Esophagus muscularis mucosa (tissue), 4 donors: ENCODE results near the gene KLK14. TPM values are rescaled to one million over a fixed set of nuclear protein-coding genes. Genes with fewer than 3 reads are reported as not detected.

Experiments
- DNase-seq: peaks from one replicate; pipeline ENCODE4 v3.0.0-alpha.2; 2017; ENCODE audit errors: extremely low spot score
- H3K27ac ChIP-seq, 4 donors: fragments of 200-600 bp; sonication (generic); replicated peaks in 1 of 4; 1 replicate in 3 of 4; 2 replicates in 1 of 4; pipeline ENCODE4 v1.5.1; 2016 to 2019; ENCODE audit warnings: mild to moderate bottlenecking in 1 of 4
- H3K27me3 ChIP-seq, 4 donors: fragments of 200-600 bp; sonication (generic); one replicate each; pipeline versions ENCODE4 v1.5.1 to v1.6.0; 2016 to 2019
- H3K36me3 ChIP-seq, 4 donors: fragments of 200-600 bp; sonication (generic); one replicate each; pipeline ENCODE4 v1.5.1; 2016 to 2019
- H3K4me1 ChIP-seq, 4 donors: fragments of 200-600 bp; sonication (generic); one replicate each; pipeline ENCODE4 v1.5.1; 2016 to 2019
- H3K4me3 ChIP-seq, 4 donors: fragments of 200-600 bp; sonication (generic); 1 replicate in 2 of 4; 2 replicates in 2 of 4; pipeline ENCODE4 v1.5.1; 2016 to 2019; ENCODE audit warnings: mild to moderate bottlenecking in 4 of 4, moderate library complexity in 1 of 4
- H3K9me3 ChIP-seq, 4 donors: fragments of 200-600 bp; sonication (generic); 1 replicate in 3 of 4; 2 replicates in 1 of 4; pipeline ENCODE4 v1.5.1; 2016 to 2019
- EP300 ChIP-seq: sonication (generic); formaldehyde crosslinking; IDR thresholded peaks from one replicate; pipeline ENCODE4 v1.6.1; 2017; ENCODE audit warnings: antibody characterized with exemption
- POLR2A ChIP-seq: fragments of 450-650 bp; IDR thresholded peaks from one replicate; pipeline ENCODE4 v1.6.1; 2017; ENCODE audit warnings: antibody characterized with exemption, moderate library complexity, mild to moderate bottlenecking, low read depth
- POLR2AphosphoS5 ChIP-seq, 2 donors: sonication (generic); formaldehyde crosslinking; IDR thresholded peaks; one replicate each; pipeline ENCODE4 v1.6.1; 2017; ENCODE audit warnings: antibody characterized with exemption in 2 of 2
- WGBS: methylation state at CpG from one replicate; pipeline ENCODE4 v1.1.5; 2018; 5-methylcytosine and 5-hydroxymethylcytosine counted together
- intact Hi-C: fragments of 100-400 bp; cut with DNase I; formaldehyde crosslinking; loops from one replicate; pipeline ENCODE4 v1.15.1; 2023
- total RNA-seq, 4 donors: library from RNA; depleted of rRNA; stranded (reverse); fragments of >200 nt; gene quantifications; one replicate each; pipeline versions ENCODE4 v1.1.0 to v1.2.1, GENCODE V29; 2016
- TF ChIP-seq, protein P1 (sequence below), 3 experiments: fragments of 200-600 bp in 2 of 3; fragments of 450-650 bp in 1 of 3; sonication (generic) in 2 of 3; IDR thresholded peaks; one replicate each; pipeline ENCODE4 v1.5.1; 2017 to 2019; ENCODE audit warnings: antibody characterized with exemption in 3 of 3, mild to moderate bottlenecking in 2 of 3, moderate library complexity in 1 of 3

KLK14 gene
- total RNA-seq, 4 donors from 2014 or later, result 0.52 TPM; not detected in 3

DNA sequence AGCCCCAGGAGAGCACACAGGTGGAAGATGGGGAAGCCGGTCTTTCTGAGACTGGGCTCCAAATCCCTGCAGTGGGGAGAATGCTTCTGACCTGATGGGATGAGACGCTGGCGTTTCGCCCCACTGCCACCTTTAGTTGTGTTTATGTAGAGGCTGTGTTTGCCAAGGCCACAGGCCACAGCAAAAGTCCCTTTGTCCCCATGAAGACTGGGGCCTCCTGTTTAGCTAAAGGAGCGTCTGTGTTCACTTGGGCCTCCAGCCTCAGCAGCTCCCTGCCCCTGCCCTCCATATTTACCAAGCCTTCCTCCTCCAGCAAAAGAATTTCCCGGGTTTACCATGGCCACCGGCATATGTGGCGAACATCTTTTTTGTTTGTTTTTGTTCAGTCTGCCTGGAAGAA is 10.4 kb upstream of the KLK14 start:
- H3K4me1 ChIP-seq, result peaks cover 0 to 2% (median under 1%) of the 10 kb centered on the region in 4 donors
- DNase-seq, result no peak
- no peaks in the 10 kb centered on the region for H3K9me3 ChIP-seq
- H3K27me3 ChIP-seq, result no peaks in the 10 kb centered on the region
- peaks cover 0 to 5% (median 2%) of the 10 kb centered on the region in 4 donors for H3K36me3 ChIP-seq
- intact Hi-C loops, result no loop called here
- 42% methylated on average over 4 of the region's 8 CpGs for WGBS
- TF ChIP-seq, protein P1, sequence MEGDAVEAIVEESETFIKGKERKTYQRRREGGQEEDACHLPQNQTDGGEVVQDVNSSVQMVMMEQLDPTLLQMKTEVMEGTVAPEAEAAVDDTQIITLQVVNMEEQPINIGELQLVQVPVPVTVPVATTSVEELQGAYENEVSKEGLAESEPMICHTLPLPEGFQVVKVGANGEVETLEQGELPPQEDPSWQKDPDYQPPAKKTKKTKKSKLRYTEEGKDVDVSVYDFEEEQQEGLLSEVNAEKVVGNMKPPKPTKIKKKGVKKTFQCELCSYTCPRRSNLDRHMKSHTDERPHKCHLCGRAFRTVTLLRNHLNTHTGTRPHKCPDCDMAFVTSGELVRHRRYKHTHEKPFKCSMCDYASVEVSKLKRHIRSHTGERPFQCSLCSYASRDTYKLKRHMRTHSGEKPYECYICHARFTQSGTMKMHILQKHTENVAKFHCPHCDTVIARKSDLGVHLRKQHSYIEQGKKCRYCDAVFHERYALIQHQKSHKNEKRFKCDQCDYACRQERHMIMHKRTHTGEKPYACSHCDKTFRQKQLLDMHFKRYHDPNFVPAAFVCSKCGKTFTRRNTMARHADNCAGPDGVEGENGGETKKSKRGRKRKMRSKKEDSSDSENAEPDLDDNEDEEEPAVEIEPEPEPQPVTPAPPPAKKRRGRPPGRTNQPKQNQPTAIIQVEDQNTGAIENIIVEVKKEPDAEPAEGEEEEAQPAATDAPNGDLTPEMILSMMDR (IDR thresholded peaks at IDR 0.05), result no peak
- TF ChIP-seq EP300 (no peak), POLR2AphosphoS5 (IDR thresholded peaks at IDR 0.05) (no peak), POLR2A (no peak)
- no peak overlapping the region for H3K4me3 ChIP-seq
- no peak overlapping the region for H3K27ac ChIP-seq

DNA sequence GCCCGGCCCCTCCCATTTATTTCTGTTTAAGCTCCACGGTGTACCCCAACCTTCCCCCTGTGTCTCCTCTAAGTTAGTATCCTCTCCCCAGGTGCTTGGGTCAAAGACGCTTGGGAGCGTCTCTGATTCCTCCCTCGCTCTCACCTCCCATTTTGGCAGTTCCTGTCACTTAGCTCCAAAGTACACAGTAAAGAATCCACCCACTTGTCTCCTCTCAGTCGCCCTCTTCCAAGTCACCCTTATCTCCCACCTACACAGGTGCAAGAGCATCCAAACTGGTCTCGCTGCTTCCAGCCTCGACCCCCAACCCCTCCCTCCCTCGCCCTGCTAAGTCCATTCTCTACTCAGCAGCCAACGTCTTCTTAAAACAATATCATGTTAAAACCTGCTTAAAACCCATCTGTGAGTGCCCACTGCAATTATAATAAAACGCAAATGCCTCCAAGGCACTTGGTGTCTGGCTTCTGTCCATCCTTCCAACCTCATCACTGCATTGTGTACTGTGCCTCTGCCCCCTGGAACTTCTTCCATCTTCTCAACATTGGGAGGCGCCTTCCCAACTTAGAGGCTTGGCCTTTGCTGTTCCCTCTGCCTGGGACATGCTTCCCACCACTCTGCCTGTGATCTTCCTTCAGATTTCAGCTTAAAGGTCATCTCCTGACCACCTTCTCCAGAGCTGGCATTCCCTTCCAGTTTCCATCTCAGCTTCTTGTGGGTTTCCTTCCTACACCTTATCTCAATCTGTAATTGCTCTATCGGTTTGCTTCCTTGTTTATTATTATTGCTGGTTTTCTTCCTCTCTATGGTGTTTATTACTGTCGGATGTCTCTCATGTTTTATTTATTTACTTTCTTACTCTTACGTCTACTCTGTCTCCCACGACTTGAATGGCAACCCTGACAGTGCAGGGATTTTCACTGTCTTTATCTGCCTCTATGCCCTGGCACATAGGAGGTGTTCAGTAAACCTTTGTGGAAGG is 9.5 kb upstream of the KLK14 start:
- WGBS, result 52% methylated on average over 16 of the region's 16 CpGs
- no peak for DNase-seq
- TF ChIP-seq POLR2A (no peak), POLR2AphosphoS5 (IDR thresholded peaks at IDR 0.05) (no peak), EP300 (no peak)
- TF ChIP-seq, protein P1 (IDR thresholded peaks at IDR 0.05), result no peak
- intact Hi-C loops, result no loop called here
- no peak overlapping the region for H3K4me3 ChIP-seq
- no peaks in the 10 kb centered on the region for H3K27me3 ChIP-seq
- no peak overlapping the region for H3K27ac ChIP-seq
- H3K4me1 ChIP-seq, result no peaks in the 10 kb centered on the region
- H3K36me3 ChIP-seq, result no peaks in the 10 kb centered on the region
- H3K9me3 ChIP-seq, result no peaks in the 10 kb centered on the region

DNA sequence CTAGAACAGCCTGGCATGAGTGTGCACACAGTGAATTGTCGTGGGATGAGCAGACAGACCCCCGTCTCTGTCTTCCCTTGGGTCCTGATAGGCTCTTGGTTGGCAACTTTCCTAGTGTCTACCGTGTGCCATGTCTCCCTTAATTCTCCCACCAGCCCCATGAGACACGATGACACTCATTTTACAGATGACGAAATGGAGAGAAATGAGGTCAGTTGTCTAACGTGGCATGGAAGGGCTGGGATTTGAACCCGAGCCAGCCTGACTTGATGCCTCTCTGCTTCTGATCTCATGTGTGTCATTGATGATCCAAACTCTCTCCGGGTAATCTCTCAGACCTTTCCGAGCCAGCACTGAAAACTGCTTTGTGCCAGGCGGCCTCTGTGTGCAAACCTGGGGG is 8.4 kb upstream of the KLK14 start:
- no peak for DNase-seq
- H3K4me1 ChIP-seq, result no peaks in the 10 kb centered on the region
- H3K27me3 ChIP-seq, result no peaks in the 10 kb centered on the region
- intact Hi-C loops, result no loop called here
- no peak overlapping the region for H3K4me3 ChIP-seq
- no peak overlapping the region for H3K27ac ChIP-seq
- no peaks in the 10 kb centered on the region for H3K9me3 ChIP-seq
- H3K36me3 ChIP-seq, result no peaks in the 10 kb centered on the region
- 81% methylated on average over 9 of the region's 10 CpGs for WGBS
- TF ChIP-seq POLR2AphosphoS5 (IDR thresholded peaks at IDR 0.05), result no peak
- TF ChIP-seq, protein P1 (IDR thresholded peaks at IDR 0.05), result no peak
- no peak for TF ChIP-seq EP300
- no peak for TF ChIP-seq POLR2A

DNA sequence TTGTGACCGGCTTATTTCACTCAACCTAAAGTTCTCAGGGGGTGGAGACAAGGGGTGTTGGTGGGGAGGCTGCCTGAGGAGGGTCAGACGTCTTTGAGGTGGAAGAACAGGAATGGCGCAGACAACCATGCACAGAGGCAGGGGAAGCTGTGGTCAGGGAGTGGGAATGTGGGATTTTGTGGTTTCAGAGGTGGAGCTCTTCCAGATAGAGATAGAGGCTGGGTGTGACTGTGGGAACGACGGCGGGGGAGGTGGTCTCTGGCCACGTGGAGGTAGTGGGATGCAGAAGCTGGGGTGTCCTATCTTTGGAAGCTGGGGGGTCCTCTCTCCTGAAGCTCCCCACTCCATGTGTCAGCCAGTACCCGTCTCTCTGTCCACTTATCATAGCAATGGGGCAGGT is 7.8 kb upstream of the KLK14 start:
- no peaks in the 10 kb centered on the region for H3K4me1 ChIP-seq
- no peaks in the 10 kb centered on the region for H3K36me3 ChIP-seq
- no peak overlapping the region for H3K4me3 ChIP-seq
- no peak for DNase-seq
- WGBS, result 75% methylated on average over 8 of the region's 8 CpGs
- no peak overlapping the region for H3K27ac ChIP-seq
- TF ChIP-seq EP300, result no peak
- TF ChIP-seq, protein P1 (IDR thresholded peaks at IDR 0.05), result no peak
- no peak for TF ChIP-seq POLR2AphosphoS5 (IDR thresholded peaks at IDR 0.05)
- TF ChIP-seq POLR2A, result no peak
- no peaks in the 10 kb centered on the region for H3K27me3 ChIP-seq
- intact Hi-C loops, result no loop called here
- H3K9me3 ChIP-seq, result no peaks in the 10 kb centered on the region
